H9 (cell line): Measurements from ENCODE around the gene NCOA4. TPM values are rescaled to one million over a fixed set of nuclear protein-coding genes. Genes with fewer than 3 reads are reported as not detected.
A peak's percentile ranks its signal among the peaks of the same experiment; 100 is the strongest.

Source experiments
- DNase-seq: peaks from one replicate; pipeline ENCODE4 v3.0.0-alpha.2; 2017
- H2AFZ ChIP-seq: one replicate; pipeline ENCODE4 v1.6.1; 2013; ENCODE audit warnings: mild to moderate bottlenecking, low read length, control low read depth, moderate library complexity
- H2AK5ac ChIP-seq: 2 replicates; pipeline ENCODE4 v1.6.1; 2013; ENCODE audit warnings: low read length, control low read depth, mixed read lengths; ENCODE audit not compliant: insufficient read length
- H2BK120ac ChIP-seq: one replicate; pipeline ENCODE4 v1.6.1; 2013; ENCODE audit warnings: low read depth, mild to moderate bottlenecking, low read length, control low read depth, inconsistent platforms; ENCODE audit not compliant: poor library complexity, severe bottlenecking
- H2BK12ac ChIP-seq: 2 replicates; pipeline ENCODE4 v1.6.1; 2013; ENCODE audit warnings: low read length, control low read depth, mixed read lengths, low read depth; ENCODE audit not compliant: insufficient read length
- H2BK15ac ChIP-seq: 2 replicates; pipeline ENCODE4 v1.6.1; 2013; ENCODE audit warnings: low read depth, low read length, control low read depth
- H2BK20ac ChIP-seq: one replicate; pipeline ENCODE4 v1.6.1; 2013; ENCODE audit warnings: low read depth, mild to moderate bottlenecking, low read length, control low read depth, inconsistent platforms; ENCODE audit not compliant: poor library complexity, severe bottlenecking
- H2BK5ac ChIP-seq: 2 replicates; pipeline ENCODE4 v1.6.1; 2013; ENCODE audit warnings: low read length, control low read depth, mixed read lengths; ENCODE audit not compliant: insufficient read length
- H3K14ac ChIP-seq: 2 replicates; pipeline ENCODE4 v1.6.1; 2013; ENCODE audit warnings: low read length, control low read depth; ENCODE audit not compliant: insufficient read depth
- H3K18ac ChIP-seq: 2 replicates; pipeline ENCODE4 v1.6.1; 2013; ENCODE audit warnings: low read depth, mild to moderate bottlenecking, mixed read lengths, low read length, control low read depth; ENCODE audit not compliant: insufficient read length
- H3K23ac ChIP-seq: 2 replicates; pipeline ENCODE4 v1.6.1; 2013; ENCODE audit warnings: low read length, control low read depth, mixed read lengths, low read depth; ENCODE audit not compliant: insufficient read length
- H3K23me2 ChIP-seq: 2 replicates; pipeline ENCODE4 v1.6.1; 2013; ENCODE audit warnings: low read depth, mild to moderate bottlenecking, mixed read lengths, low read length, control low read depth; ENCODE audit not compliant: insufficient read length, poor library complexity, severe bottlenecking
- H3K27ac ChIP-seq: 2 replicates; pipeline ENCODE4 v1.5.1; 2013; ENCODE audit warnings: low read length, control low read depth, mixed read lengths, low read depth; ENCODE audit not compliant: insufficient read length
- H3K27me3 ChIP-seq: 2 replicates; pipeline ENCODE4 v1.6.1; 2013; ENCODE audit warnings: low read length, control low read depth, inconsistent platforms; ENCODE audit not compliant: insufficient read depth
- H3K4ac ChIP-seq: 2 replicates; pipeline ENCODE4 v1.6.1; 2013; ENCODE audit warnings: low read depth, mild to moderate bottlenecking, control low read depth, inconsistent platforms, low read length, moderate library complexity
- H3K4me1 ChIP-seq: 2 replicates; pipeline ENCODE4 v1.6.1; 2013; ENCODE audit warnings: low read length, control low read depth, inconsistent platforms; ENCODE audit not compliant: insufficient read depth
- H3K4me2 ChIP-seq: 2 replicates; pipeline ENCODE4 v1.6.1; 2013; ENCODE audit warnings: low read length, control low read depth, mixed read lengths; ENCODE audit not compliant: insufficient read length, insufficient read depth
- H3K56ac ChIP-seq: 2 replicates; pipeline ENCODE4 v1.6.1; 2013; ENCODE audit warnings: low read depth, mild to moderate bottlenecking, mixed read lengths, low read length, control low read depth; ENCODE audit not compliant: insufficient read length
- H3K79me1 ChIP-seq: 2 replicates; pipeline ENCODE4 v1.6.1; 2013; ENCODE audit warnings: low read depth, mild to moderate bottlenecking, moderate library complexity, low read length, control low read depth, inconsistent platforms; ENCODE audit not compliant: insufficient read depth, poor library complexity, severe bottlenecking
- H3K79me2 ChIP-seq: 2 replicates; pipeline ENCODE4 v1.6.1; 2013; ENCODE audit warnings: low read length, control low read depth, inconsistent platforms; ENCODE audit not compliant: insufficient read depth
- H3K9ac ChIP-seq: 2 replicates; pipeline ENCODE4 v1.6.1; 2013; ENCODE audit warnings: low read length, control low read depth, mixed read lengths; ENCODE audit not compliant: insufficient read length; ENCODE audit errors: extremely low read depth
- H3K9me3 ChIP-seq: one replicate; pipeline ENCODE4 v1.6.1; 2013; ENCODE audit warnings: low read depth, low read length, inconsistent platforms; ENCODE audit not compliant: control insufficient read depth
- H3T11ph ChIP-seq: one replicate; pipeline ENCODE4 v1.6.1; 2013; ENCODE audit warnings: mild to moderate bottlenecking, low read length, control low read depth, inconsistent platforms
- H4K20me1 ChIP-seq: one replicate; pipeline ENCODE4 v1.6.1; 2013; ENCODE audit not compliant: control insufficient read depth, insufficient read length, insufficient read depth
- H4K5ac ChIP-seq: 2 replicates; pipeline ENCODE4 v1.6.1; 2013; ENCODE audit warnings: low read depth, mild to moderate bottlenecking, mixed read lengths, low read length, control low read depth; ENCODE audit not compliant: insufficient read length
- H4K8ac ChIP-seq: replicated peaks from 2 replicates; pipeline ENCODE4 v1.6.1; 2013; ENCODE audit warnings: low read length, control low read depth, mixed read lengths, low read depth; ENCODE audit not compliant: insufficient read length
- H4K91ac ChIP-seq: 2 replicates; pipeline ENCODE4 v1.6.1; 2013; ENCODE audit warnings: low read depth, mild to moderate bottlenecking, moderate library complexity, mixed read lengths, low read length, control low read depth; ENCODE audit not compliant: insufficient read length
- H3K27ac Mint-ChIP-seq, 3 experiments: 2 replicates in 2 of 3; 3 replicates in 1 of 3; pipeline ENCODE4 v1.8.0; 2020 to 2021; ENCODE audit warnings: mixed read lengths in 3 of 3, mild to moderate bottlenecking in 1 of 3, moderate library complexity in 1 of 3
- H3K27me3 Mint-ChIP-seq: 2 replicates; pipeline ENCODE4 v1.8.0; 2021; ENCODE audit warnings: low read depth, mild to moderate bottlenecking, moderate library complexity, mixed read lengths
- H3K36me3 Mint-ChIP-seq, 3 experiments: 2 replicates in 2 of 3; 3 replicates in 1 of 3; pipeline ENCODE4 v1.8.0; 2020 to 2021; ENCODE audit warnings: low read depth in 3 of 3, mixed read lengths in 3 of 3; ENCODE audit not compliant: insufficient read depth in 1 of 3
- H3K4me1 Mint-ChIP-seq, 2 experiments: 2 replicates each; pipeline ENCODE4 v1.8.0; 2020; ENCODE audit warnings: mixed read lengths in 2 of 2
- H3K4me3 Mint-ChIP-seq, 2 experiments: 2 replicates in 1 of 2; 3 replicates in 1 of 2; pipeline ENCODE4 v1.8.0; 2020 to 2021; ENCODE audit warnings: mild to moderate bottlenecking in 2 of 2, mixed read lengths in 2 of 2, moderate library complexity in 1 of 2
- H3K9me3 Mint-ChIP-seq, 2 experiments: 2 replicates in 1 of 2; 3 replicates in 1 of 2; pipeline ENCODE4 v1.8.0; 2020; ENCODE audit warnings: mild to moderate bottlenecking in 2 of 2, mixed read lengths in 2 of 2, moderate library complexity in 1 of 2
- WGBS: extraction: QIAGEN DNeasy Blood & Tissue Kit; methylation state at CpG from one replicate; pipeline ENCODE4 v1.1.7; 2013; ENCODE audit warnings: missing lambda C conversion rate, low lambda C conversion rate, mixed read lengths; ENCODE audit not compliant: insufficient read length; ENCODE audit errors: extremely low coverage; 5-methylcytosine and 5-hydroxymethylcytosine counted together
- total RNA-seq: library from RNA; stranded (reverse); gene quantifications from 2 replicates; pipeline ENCODE4 v1.2.1, GENCODE V29; 2021
- TF ChIP-seq, protein P1 (sequence below): fragments of 200-600 bp; sonication (generic); conservative IDR thresholded peaks from 3 replicates; pipeline ENCODE4 v1.8.0; 2021; ENCODE audit warnings: antibody characterized with exemption, mild to moderate bottlenecking

The NCOA4 gene
- total RNA-seq, 1 experiment from 2014 or later = 83.3 TPM

DNA sequence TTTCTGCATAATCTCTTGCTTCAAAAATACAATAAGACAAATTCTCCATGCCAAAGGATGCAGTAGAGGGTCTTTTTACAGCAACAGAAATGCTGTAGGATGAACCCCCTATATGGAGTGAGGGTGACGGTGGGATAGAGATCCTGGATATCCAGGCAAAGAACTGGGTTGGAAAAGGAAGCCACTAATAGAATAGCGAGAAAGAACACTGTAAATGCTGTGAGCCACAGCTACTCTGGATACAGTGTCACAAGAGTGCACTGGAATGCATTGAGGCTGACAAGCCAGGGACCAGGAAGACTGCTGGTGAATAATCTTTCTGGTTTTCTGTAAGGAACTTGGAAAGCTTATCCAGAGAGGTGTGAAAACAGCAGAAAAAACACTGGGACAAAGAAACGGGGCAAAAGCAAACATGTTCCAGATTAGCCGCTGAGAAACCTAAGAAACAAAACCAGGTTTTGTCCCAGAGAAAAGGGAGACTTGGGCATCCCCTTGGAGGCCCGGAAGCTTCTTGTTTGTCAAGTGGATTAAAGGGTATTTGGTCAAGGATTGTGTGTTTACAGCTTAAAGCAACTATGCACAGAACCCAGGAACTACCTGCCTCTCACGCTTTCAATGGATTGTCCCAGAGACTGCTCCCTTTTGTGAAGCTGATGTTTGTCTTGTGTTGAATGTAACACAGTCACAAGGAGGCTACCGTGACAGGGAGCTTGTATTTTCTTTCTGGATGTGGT lies 21.8 kb upstream of the NCOA4 start:
- Histone ChIP-seq H2BK12ac (no peak overlapping the region), H3K27me3 (no peaks in the 10 kb centered on the region), H2AFZ (no peak overlapping the region), H4K91ac (no peak overlapping the region), H2AK5ac (no peak overlapping the region), H2BK20ac (no peak overlapping the region), H2BK15ac (no peak overlapping the region), H3K23ac (no peak overlapping the region), H4K5ac (no peak overlapping the region), H3K14ac (no peak overlapping the region), H2BK5ac (no peak overlapping the region), H3K4me2 (no peak overlapping the region), H3K23me2 (no peaks in the 10 kb centered on the region), H4K20me1 (no peaks in the 10 kb centered on the region), H3K9ac (no peak overlapping the region), H4K8ac (no peak overlapping the region), H3K27ac (no peak overlapping the region), H3K79me1 (no peaks in the 10 kb centered on the region), H3K4ac (no peak overlapping the region), H3K9me3 (no peaks in the 10 kb centered on the region), H3T11ph (no peak overlapping the region), H3K18ac (no peak overlapping the region), H3K56ac (no peak overlapping the region), H2BK120ac (no peak overlapping the region), H3K79me2 (no peaks in the 10 kb centered on the region), H3K4me1 (peaks cover 13% of the 10 kb centered on the region; the same call in 1 of the 2 replicates)
- Mint-ChIP-seq H3K4me3 (no peak overlapping the region), H3K36me3 (peaks cover 0 to 5% (median 0%) of the 10 kb centered on the region in 3 experiments; a peak in 2 of 7 replicates), H3K9me3 (peaks cover 4% of the 10 kb centered on the region in 2 experiments; a peak in 3 of 5 replicates), H3K4me1 (peaks cover 44 to 51% of the 10 kb centered on the region in 2 experiments), H3K27ac (peak overlapping the region; percentile 19 to 82 (median 30); a peak in 3 of 7 replicates), H3K27me3 (peaks cover 2% of the 10 kb centered on the region)
- WGBS = no CpG with 5 or more reads among the region's 7 CpGs
- TF ChIP-seq, protein P1, sequence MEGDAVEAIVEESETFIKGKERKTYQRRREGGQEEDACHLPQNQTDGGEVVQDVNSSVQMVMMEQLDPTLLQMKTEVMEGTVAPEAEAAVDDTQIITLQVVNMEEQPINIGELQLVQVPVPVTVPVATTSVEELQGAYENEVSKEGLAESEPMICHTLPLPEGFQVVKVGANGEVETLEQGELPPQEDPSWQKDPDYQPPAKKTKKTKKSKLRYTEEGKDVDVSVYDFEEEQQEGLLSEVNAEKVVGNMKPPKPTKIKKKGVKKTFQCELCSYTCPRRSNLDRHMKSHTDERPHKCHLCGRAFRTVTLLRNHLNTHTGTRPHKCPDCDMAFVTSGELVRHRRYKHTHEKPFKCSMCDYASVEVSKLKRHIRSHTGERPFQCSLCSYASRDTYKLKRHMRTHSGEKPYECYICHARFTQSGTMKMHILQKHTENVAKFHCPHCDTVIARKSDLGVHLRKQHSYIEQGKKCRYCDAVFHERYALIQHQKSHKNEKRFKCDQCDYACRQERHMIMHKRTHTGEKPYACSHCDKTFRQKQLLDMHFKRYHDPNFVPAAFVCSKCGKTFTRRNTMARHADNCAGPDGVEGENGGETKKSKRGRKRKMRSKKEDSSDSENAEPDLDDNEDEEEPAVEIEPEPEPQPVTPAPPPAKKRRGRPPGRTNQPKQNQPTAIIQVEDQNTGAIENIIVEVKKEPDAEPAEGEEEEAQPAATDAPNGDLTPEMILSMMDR = no peak
- no peak for DNase-seq
